Nucleus accumbens (tissue), 56 donors: ENCODE data around the gene PLEKHM2.
"Not testable (repeated sequence)": the region's sequence is repeated elsewhere in the genome, so short reads cannot be mapped to it uniquely, and the experiment has no call there.

ENCODE experiments used
- DNase-seq, 56 donors: peaks; one replicate each; lab custom pipeline; 2025; lab: John Stamatoyannopoulos, UW

The PLEKHM2 gene

GRCh38 chr1:15698201-15698600, 14.1 kb downstream of the PLEKHM2 start:
- no peak for DNase-seq

DNA sequence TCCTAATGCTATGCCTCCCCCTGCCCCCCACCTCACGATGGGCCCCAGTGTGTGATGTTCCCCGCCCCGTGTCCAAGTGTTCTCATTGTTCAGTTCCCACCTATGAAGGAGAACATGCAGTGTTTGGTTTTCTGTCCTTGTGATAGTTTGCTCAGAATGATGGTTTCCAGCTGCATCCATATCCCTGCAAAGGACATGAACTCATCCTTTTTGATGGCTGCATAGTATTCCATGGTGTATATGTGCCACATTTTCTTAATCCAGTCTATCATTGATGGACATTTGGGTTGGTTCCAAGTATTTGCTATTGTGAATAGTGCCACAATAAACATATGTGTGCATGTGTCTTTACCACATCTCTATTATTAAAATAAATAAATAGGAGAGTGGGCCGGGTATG, 15.2 kb downstream of the PLEKHM2 start:
- not testable (repeated sequence) for DNase-seq

GRCh38 chr1:15700508-15700907, 16.4 kb downstream of the PLEKHM2 start:
- no peak for DNase-seq

GRCh38 chr1:15701784-15702183, 17.7 kb downstream of the PLEKHM2 start:
- no peak for DNase-seq

DNA sequence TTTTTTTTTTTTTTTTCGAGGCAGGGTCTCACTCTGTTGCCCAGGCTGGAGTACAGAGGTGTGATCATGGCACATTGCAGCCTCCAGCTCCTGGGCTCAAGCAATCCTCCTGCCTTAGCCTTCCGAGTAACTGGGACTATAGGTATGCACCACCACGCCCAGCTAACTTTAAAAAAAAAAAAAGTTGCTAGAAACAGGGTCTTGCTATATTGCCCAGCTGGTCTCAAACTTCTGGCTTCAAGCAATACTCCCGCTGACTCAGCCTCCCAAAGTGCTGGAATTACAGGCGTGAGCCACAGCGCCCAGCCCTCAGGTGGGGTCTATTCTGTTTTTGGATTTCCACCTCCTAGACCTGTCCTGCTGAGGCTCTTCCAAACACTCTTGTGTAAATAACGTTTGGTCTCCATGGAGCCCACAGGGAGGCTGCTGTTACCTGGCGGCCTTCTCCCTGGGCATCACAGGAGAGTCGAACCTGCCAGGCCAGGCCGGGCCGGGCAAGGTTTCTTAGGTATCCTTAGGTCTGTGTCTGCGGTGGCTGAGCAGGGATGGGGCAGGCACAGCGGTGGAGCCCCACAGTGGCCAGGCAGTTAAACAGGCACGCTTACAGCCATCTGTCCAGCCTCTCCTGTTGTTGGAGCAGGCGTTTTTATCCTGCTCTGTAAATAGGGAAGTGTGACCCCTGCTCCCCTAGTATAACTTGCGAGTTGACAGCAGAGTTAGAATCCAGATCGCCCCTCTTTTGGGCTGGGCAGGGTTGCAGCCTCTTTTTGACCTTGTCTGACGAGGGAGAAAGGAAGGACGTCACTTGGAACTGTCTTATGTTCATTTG, 18.8 kb downstream of the PLEKHM2 start:
- DNase-seq, result peak in 3 of 56 donors; percentile 10 to 51 (median 41)

DNA sequence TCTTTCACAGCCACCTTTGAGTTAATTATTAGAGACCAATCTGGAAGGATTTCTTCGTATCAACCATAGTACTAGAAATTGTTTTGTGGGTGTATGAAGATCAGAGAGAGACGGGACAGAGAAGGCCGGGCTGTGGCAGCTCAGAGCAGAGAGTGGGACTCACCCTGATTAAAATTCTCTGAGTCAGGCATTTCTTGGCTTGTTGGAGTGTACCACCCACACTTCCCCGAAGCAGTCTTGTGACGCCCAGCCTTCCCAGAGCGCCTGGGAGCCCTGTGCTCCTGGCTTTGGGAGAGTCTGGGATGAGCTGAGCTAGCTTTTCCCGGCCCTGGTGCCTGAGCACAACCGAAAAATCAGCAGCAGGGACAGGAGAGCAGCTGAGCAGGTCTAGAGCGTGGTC, 19.4 kb downstream of the PLEKHM2 start:
- DNase-seq, result peak in 53 of 56 donors; percentile 5 to 89 (median 62)

DNA sequence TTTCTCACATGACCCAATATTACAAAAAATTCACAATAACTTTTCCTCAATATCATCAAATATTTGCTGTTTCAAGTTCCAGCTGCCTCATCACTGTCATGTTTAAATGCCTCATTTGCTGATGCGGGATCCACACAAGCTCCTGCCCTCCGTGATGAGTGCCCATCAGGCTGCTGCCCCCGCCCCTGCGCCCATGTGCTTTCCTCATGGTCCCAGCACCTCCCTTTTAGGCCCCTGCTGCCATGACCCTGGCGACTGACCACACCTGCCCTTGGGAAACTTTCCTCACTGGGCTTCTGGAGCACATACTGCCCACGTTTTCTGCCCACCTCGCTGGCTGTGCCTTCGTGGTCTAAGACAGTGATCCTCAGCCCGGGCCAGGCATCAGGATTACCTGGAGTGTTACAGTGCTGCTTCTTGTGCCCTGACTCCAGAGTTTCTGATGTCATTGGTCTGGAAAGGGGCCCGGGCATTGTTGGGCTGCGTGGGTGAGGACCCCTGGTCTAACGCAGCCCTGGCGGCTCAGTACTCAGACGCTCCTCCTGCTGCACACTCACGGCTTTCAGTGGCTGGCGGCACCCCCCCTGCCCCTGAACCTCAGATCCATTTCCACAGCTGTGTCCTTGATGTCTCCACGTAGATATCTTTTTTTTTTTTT, 20.5 kb downstream of the PLEKHM2 start:
- no peak for DNase-seq

DNA sequence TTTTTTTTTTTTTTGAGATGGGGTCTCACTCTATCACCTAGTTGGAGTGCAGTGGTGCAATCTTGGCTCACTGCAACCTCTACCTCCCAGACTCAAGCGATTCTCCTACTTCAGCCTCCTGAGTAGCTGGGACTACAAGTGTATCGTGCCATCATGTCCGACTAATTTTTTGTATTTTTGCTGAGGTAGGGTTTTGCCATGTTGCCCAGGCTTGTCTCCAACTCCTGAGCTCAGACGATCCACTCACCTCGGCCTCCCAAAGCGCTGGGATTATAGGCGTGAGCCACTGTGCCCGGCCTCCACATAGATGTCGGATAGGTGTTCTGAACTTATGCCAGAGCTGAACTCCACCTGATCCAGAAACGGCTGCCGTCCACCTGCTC, 21.1 kb downstream of the PLEKHM2 start:
- no peak for DNase-seq

GRCh38 chr1:15706751-15707150, 22.6 kb downstream of the PLEKHM2 start:
- no peak for DNase-seq

DNA sequence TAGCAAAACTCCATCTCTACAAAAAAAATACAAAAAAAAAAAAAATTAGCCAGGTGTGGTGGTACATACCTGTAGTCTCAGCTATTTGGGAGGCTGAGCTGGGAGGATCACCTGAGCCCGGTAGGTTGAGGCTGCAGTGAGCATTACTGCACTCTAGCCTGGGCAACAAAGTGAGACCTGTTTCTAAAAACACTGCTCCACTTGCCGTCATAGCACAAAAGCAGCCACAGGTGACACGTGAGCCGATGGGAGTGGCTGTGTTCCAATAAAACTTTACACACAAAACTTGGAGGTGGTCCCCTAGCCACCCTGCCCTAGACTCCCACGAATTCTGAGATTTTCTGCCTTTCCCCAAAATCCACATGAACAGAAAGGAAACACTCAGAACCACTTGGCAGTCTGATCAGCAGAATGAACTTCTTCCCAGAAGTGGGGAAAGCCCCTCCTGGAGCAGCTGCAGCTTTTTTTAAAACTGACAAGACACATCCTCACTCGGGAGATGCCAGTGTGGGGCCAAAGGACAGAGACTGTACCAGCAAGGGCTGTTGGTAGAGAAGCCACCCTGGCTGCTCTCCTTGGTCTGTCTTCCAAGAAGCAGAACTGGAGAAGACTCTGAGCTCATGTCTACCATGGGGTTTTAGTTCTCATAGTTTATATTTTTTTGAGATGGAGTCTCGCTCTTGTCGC, 23.3 kb downstream of the PLEKHM2 start:
- DNase-seq, result no peak

DNA sequence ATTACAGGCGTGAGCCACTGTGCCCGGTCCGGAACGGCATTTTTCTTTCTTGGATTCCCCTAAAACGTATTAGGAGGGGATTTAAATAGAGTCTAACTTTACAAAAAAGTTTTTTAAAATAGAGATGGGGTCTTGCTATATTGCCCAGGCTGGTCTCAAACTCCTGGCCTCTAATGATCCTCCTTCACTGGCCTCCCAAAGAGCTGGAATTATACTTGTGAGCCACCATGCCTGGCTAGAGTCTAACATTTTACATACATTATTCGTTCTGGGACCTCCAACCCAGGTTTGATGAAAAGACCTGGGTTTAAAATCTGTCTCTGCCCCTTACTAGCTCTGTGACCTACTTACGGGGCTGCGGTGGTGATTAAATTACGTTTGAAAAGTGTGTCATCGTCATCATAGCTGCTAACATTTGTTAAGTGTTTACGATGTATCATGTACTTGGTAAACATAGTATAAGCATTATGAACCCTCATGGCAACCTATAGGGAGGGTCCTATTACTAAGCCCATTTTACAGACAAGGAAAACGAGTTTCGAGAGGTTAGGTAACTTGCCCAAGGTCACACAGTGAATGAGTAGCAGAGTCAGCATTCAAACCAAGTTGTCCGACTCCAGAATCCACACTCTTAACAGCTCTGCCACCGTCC, 24.5 kb downstream of the PLEKHM2 start:
- DNase-seq, result no peak

DNA sequence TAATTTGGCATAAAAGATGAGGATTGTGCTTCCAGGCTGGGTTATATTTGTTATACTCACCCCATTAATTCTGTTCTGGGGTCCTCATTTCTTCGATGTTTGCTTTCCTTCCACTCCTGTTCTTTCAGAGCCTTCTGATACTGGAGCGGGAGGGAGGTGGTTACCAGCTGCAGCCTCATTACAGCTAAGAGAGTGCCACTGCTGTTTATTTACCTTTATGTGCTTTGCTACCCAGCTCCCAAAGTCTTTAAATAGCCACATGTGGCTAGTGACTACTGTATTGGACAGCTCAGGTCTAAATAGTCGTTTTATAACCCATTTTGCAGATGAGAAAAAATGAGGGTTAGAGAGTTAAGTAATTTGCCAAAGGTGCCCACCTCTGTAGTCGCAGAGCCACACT, 25.1 kb downstream of the PLEKHM2 start:
- DNase-seq, result no peak

- DNase-seq, result no peak
Observed at GRCh38 chr1:15712168-15712567, 28.0 kb downstream of the PLEKHM2 start.

DNA sequence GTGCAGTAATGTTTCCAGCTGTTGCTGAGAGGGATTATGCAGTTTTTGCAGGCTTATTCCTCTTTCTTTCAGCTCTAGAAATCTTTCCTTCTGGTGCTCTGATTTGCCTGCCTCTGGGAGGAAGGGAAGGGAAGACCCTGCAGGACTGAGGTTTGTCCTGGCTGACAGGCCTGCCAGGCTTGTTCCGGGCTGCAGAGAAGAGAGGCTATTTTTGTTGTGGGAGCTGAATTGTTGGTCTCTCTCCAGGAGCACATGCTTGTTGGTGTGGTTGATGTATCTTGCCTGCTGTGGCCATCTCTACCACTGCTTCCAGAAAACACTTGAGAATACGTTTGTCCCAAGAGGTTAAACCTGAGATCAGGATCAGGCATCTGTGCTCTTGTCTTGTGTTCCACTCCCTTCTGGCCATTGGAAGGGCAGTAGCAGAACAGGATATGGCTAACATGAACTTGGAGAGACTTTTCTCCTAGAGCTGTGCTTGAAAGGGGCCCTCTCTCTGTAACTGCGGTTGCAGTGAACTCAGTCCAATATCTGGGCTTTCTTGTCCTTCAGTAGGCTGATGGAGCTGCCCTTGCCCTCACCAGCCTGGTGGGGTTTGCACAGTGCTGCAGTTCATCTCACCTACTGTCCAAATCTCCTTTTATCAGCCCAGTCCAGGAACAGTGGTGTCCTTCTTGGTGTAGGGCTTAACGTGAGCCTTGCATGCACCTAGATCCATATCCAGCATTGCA, 30.5 kb downstream of the PLEKHM2 start:
- DNase-seq, result peak in 37 of 56 donors; percentile 1 to 60 (median 31)

GRCh38 chr1:15717418-15718125, 33.5 kb downstream of the PLEKHM2 start:
- DNase-seq, result no peak

GRCh38 chr1:15718199-15718601, 34.1 kb downstream of the PLEKHM2 start:
- DNase-seq, result no peak

DNA sequence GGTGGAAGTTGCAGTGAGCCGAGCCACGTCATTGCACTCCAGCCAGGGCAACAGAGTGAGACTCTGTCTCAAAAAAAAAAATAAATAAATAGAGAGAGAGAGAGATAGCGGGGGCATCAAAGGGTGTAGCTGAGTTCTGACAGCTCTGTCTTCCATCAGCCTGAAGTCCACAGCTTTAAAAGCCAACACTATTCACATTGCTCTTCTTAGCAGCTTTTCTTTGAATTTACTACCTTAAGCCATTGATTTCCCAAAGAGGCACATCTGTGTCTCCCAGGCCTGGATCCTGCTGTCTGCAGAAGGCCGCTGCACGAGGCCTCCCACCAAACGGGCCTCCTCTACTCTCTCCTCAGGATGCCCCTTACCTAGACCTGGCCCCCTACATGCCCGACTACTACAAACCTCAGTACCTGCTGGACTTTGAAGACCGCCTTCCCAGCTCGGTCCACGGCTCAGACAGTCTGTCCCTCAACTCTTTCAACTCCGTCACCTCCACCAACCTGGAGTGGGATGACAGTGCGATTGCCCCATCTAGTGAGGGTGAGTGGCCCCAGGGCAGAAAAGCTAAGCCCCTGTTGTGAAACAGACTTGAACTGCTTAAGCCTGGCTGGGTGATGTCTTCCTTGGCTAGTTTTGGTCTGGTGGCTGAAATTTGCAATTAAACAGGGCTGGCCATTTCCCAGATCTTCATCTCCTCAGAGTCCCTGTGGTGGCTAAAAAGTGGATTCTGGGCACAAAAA, 35.4 kb downstream of the PLEKHM2 start:
- DNase-seq, result no peak

DNA sequence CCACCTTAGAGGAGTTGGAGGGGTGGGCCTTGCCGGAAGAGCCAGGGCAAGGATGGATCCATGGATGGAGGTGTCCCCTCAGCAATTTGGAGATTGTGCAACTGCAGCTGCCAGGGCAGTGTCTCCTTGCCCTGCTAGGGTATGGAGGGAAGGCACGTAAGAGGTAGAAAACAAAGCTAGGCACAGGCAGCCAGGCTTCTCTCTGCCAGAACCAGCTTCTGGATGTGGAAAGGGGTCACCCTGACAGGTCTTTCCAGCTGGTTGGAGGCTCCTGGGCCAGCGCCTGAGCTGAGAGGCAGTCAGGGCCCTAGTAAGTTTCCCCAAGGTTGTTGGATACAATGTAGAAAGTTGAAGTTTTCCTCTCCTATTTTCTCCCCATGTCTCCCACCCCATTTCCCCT, 36.7 kb downstream of the PLEKHM2 start:
- no peak for DNase-seq

DNA sequence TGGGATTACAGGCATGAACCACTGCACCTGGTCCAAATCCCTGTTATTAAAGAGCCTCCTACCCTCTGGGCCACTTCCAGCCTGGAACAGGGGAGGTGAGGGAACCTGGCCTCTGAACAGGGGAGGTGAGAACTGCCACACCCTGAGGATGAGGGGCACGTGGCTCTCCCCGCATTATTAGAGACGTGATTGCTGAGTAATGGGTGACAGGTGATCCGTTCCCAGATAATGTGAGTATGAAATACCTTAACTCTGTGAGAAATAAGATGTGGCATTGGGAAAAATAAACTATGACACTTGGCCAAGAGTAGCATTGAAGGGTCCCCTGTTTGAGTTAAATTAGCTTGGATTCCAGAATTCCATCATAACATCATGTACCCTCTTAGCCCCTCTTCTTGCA, 38.3 kb downstream of the PLEKHM2 start:
- DNase-seq, result no peak
